H1 (cell line): ENCODE results near the gene CFAP20.

Source experiments
- BACH1 ChIP-seq: IDR thresholded peaks from 2 replicates; pipeline ENCODE4 v1.6.1; 2012; ENCODE audit warnings: low read length, improper control_type of control experiment
- CTCF ChIP-seq, 3 experiments: IDR thresholded peaks; 1 replicate in 2 of 3; 2 replicates in 1 of 3; pipeline versions ENCODE4 v1.5.1 to v1.6.1; 2011; ENCODE audit warnings: low read length in 3 of 3, mild to moderate bottlenecking in 3 of 3, inconsistent platforms in 2 of 3, low read depth in 1 of 3, moderate library complexity in 1 of 3; ENCODE audit not compliant: insufficient read depth in 1 of 3; ENCODE audit errors: control extremely low read depth in 1 of 3
- EGR1 ChIP-seq: IDR thresholded peaks from 2 replicates; pipeline ENCODE4 v1.6.1; 2011; ENCODE audit warnings: low read depth, low read length, borderline replicate concordance
- EP300 ChIP-seq, 2 experiments: IDR thresholded peaks; 1 replicate in 1 of 2; 2 replicates in 1 of 2; pipeline ENCODE4 v1.6.1; 2011 to 2012; ENCODE audit warnings: low read depth in 2 of 2, low read length in 2 of 2, mild to moderate bottlenecking in 2 of 2, borderline replicate concordance in 1 of 2, inconsistent platforms in 1 of 2, moderate library complexity in 1 of 2
- POLR2AphosphoS5 ChIP-seq: IDR thresholded peaks from 2 replicates; pipeline ENCODE4 v1.6.1; 2011; ENCODE audit warnings: low read depth, low read length
- POU5F1 ChIP-seq: IDR thresholded peaks from 2 replicates; pipeline ENCODE4 v1.6.1; 2011; ENCODE audit warnings: low read depth, mild to moderate bottlenecking, low read length, moderate library complexity
- RAD21 ChIP-seq, 2 experiments: IDR thresholded peaks in 1 of 2; conservative IDR thresholded peaks in 1 of 2; 2 replicates each; pipeline ENCODE4 v1.6.1; 2011; ENCODE audit warnings: low read depth in 2 of 2, low read length in 2 of 2, improper control_type of control experiment in 1 of 2, inconsistent platforms in 1 of 2, mild to moderate bottlenecking in 1 of 2, moderate library complexity in 1 of 2
- TCF12 ChIP-seq: IDR thresholded peaks from 2 replicates; pipeline ENCODE4 v1.6.1; 2011; ENCODE audit warnings: low read depth, mild to moderate bottlenecking, low read length
- TF ChIP-seq, protein P1 (sequence below): IDR thresholded peaks from 2 replicates; pipeline ENCODE4 v1.6.1; 2012; ENCODE audit warnings: low read length, inconsistent platforms

DNA sequence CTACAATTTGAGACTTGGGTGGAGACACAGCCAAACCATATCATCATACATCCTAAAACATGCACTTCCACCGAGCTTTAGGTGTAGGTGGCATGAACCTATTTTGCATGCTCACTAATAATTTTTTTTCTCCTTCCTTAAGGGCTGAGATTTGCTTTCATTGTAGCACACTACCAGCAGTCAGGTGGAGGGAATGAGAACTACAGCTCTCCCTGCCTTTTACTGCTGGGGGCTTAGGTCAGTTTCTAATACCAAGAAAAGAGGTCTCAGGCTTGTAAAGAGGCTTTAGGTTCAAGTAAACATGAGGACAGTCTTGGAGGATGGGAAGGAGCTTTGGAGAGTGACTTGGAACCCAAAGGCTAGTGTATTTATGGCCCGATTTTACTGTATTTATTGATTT lies 22.0 kb downstream of the CFAP20 start:
- no peak for TF ChIP-seq BACH1
- no peak for TF ChIP-seq POLR2AphosphoS5
- TF ChIP-seq EP300 (IDR thresholded peaks at IDR 0.05; ENCODE audit: borderline replicate concordance in 1 of 2, low read depth in 2 of 2, low read length in 2 of 2) = no peak
- peak in 1 of 3 experiments; percentile 29; a peak in 1 of 4 replicates for TF ChIP-seq CTCF (IDR thresholded peaks at IDR 0.05; ENCODE audit: control extremely low read depth in 1 of 3, insufficient read depth in 1 of 3, low read depth in 1 of 3, low read length in 3 of 3)
- TF ChIP-seq TCF12 = no peak
- TF ChIP-seq POU5F1 = no peak
- TF ChIP-seq, protein P1, sequence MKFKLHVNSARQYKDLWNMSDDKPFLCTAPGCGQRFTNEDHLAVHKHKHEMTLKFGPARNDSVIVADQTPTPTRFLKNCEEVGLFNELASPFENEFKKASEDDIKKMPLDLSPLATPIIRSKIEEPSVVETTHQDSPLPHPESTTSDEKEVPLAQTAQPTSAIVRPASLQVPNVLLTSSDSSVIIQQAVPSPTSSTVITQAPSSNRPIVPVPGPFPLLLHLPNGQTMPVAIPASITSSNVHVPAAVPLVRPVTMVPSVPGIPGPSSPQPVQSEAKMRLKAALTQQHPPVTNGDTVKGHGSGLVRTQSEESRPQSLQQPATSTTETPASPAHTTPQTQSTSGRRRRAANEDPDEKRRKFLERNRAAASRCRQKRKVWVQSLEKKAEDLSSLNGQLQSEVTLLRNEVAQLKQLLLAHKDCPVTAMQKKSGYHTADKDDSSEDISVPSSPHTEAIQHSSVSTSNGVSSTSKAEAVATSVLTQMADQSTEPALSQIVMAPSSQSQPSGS = no peak
- TF ChIP-seq RAD21 (IDR thresholded peaks at IDR 0.05 in 1 of 2, conservative IDR thresholded peaks at IDR 0.05 in 1 of 2; ENCODE audit: low read depth in 2 of 2, low read length in 2 of 2) = no peak
- TF ChIP-seq EGR1 = no peak
